Naive B cell (primary cell): ENCODE data around the gene RRAS. TPM values are rescaled to one million over a fixed set of nuclear protein-coding genes. Genes with fewer than 3 reads are reported as not detected.
"Not testable (repeated sequence)": the region's sequence is repeated elsewhere in the genome, so short reads cannot be mapped to it uniquely, and the experiment has no call there.

Experiments
- ATAC-seq, 2 donors: fragments of 150-1000 bp; cut with Tn5 transposase; 2 replicates each; pipeline ENCODE4 v1.10.0; 2021; ENCODE audit warnings: low read depth in 2 of 2, mild to moderate bottlenecking in 2 of 2, moderate library complexity in 2 of 2
- DNase-seq: peaks from one replicate; pipeline ENCODE4 v3.0.0; 2022
- H3K27ac Mint-ChIP-seq, 6 donors: one replicate each; pipeline ENCODE4 v1.8.0; 2020 to 2022; ENCODE audit warnings: mild to moderate bottlenecking in 6 of 6, mixed read lengths in 6 of 6, moderate library complexity in 5 of 6, inconsistent platforms in 2 of 6
- H3K27me3 Mint-ChIP-seq, 3 donors: one replicate each; pipeline ENCODE4 v1.8.0; 2021 to 2022; ENCODE audit warnings: mixed read lengths in 3 of 3, mild to moderate bottlenecking in 1 of 3
- H3K36me3 Mint-ChIP-seq, 2 donors: one replicate each; pipeline ENCODE4 v1.8.0; 2020 to 2022; ENCODE audit warnings: mixed read lengths in 2 of 2, inconsistent platforms in 1 of 2, mild to moderate bottlenecking in 1 of 2
- H3K4me1 Mint-ChIP-seq, 3 donors: one replicate each; pipeline ENCODE4 v1.8.0; 2020 to 2022; ENCODE audit warnings: mixed read lengths in 3 of 3, inconsistent platforms in 1 of 3, mild to moderate bottlenecking in 1 of 3, moderate library complexity in 1 of 3
- H3K4me3 Mint-ChIP-seq, 8 donors: one replicate each; pipeline ENCODE4 v1.8.0; 2020 to 2022; ENCODE audit warnings: mild to moderate bottlenecking in 8 of 8, mixed read lengths in 8 of 8, moderate library complexity in 8 of 8, inconsistent platforms in 2 of 8
- H3K9me3 Mint-ChIP-seq, 7 donors: one replicate each; pipeline ENCODE4 v1.8.0; 2020 to 2022; ENCODE audit warnings: mixed read lengths in 7 of 7, mild to moderate bottlenecking in 5 of 7, inconsistent platforms in 2 of 7, moderate library complexity in 1 of 7
- polyA plus RNA-seq, 6 donors: library from polyadenylated mRNA; unstranded; fragments of 300-500 nt; fragmentation: Illumina TruSeq; gene quantifications; one replicate each; pipeline ENCODE4 v1.2.3, GENCODE V29; 2021; ENCODE audit warnings: low read depth in 6 of 6

Gene RRAS
- polyA plus RNA-seq, 6 donors from 2014 or later: 16.6 to 24.9 (median 19.9) TPM

GRCh38 chr19:49624967-49625910 lies 14.7 kb downstream of the RRAS start:
- no peak overlapping the region for H3K4me3 Mint-ChIP-seq
- H3K9me3 Mint-ChIP-seq: no peaks in the 10 kb centered on the region
- no peaks in the 10 kb centered on the region for H3K27me3 Mint-ChIP-seq
- peak overlapping the region in 1 of 6 donors; percentile 82 for H3K27ac Mint-ChIP-seq
- H3K36me3 Mint-ChIP-seq: no peaks in the 10 kb centered on the region
- ATAC-seq (no peak), DNase-seq (no peak)
- H3K4me1 Mint-ChIP-seq: peaks cover 0 to 5% (median 3%) of the 10 kb centered on the region in 3 donors

DNA sequence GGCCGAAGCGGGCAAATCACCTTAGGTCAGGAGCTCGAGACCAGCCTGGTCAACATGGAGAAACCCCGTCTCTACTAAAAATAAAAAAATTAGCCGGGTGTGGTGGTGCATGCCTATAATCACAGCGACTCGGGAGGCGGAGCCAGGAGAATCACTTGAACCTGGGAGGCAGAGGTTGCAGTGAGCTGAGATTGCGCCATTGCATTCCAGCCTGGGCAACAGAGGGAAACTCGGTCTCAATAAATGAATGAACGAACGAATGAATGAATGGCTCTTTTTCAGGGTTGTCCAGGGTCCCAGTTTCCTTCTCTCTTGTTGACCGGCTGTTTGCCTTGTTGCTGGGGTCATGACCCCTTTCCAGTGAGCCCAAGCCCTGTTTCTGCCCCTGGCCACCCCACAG lies 22.1 kb downstream of the RRAS start:
- H3K4me1 Mint-ChIP-seq: peaks cover 0 to 19% (median 0%) of the 10 kb centered on the region in 3 donors
- H3K9me3 Mint-ChIP-seq, ATAC-seq, DNase-seq, H3K27me3 Mint-ChIP-seq, H3K4me3 Mint-ChIP-seq: not testable (repeated sequence)
- H3K27ac Mint-ChIP-seq: peak overlapping the region in 1 of 6 donors; percentile 27
- peaks cover 0 to 31% of the 10 kb centered on the region in 2 donors for H3K36me3 Mint-ChIP-seq

GRCh38 chr19:49616945-49617344 lies 23.0 kb downstream of the RRAS start:
- no peaks in the 10 kb centered on the region for H3K27me3 Mint-ChIP-seq
- DNase-seq (no peak), ATAC-seq (no peak)
- no peak overlapping the region for H3K4me3 Mint-ChIP-seq
- peaks cover 4 to 23% (median 5%) of the 10 kb centered on the region in 3 donors for H3K4me1 Mint-ChIP-seq
- H3K27ac Mint-ChIP-seq: no peak overlapping the region
- H3K9me3 Mint-ChIP-seq: peaks cover 0 to 6% (median 0%) of the 10 kb centered on the region in 7 donors
- peaks cover 0 to 31% of the 10 kb centered on the region in 2 donors for H3K36me3 Mint-ChIP-seq

GRCh38 chr19:49616532-49616931 lies 23.4 kb downstream of the RRAS start:
- DNase-seq (no peak), ATAC-seq (no peak)
- Mint-ChIP-seq H3K4me3 (no peak overlapping the region), H3K27ac (no peak overlapping the region), H3K36me3 (peaks cover 0 to 31% of the 10 kb centered on the region in 2 donors), H3K9me3 (peaks cover 0 to 6% (median 0%) of the 10 kb centered on the region in 7 donors), H3K27me3 (no peaks in the 10 kb centered on the region), H3K4me1 (peaks cover 4 to 23% (median 5%) of the 10 kb centered on the region in 3 donors)

DNA sequence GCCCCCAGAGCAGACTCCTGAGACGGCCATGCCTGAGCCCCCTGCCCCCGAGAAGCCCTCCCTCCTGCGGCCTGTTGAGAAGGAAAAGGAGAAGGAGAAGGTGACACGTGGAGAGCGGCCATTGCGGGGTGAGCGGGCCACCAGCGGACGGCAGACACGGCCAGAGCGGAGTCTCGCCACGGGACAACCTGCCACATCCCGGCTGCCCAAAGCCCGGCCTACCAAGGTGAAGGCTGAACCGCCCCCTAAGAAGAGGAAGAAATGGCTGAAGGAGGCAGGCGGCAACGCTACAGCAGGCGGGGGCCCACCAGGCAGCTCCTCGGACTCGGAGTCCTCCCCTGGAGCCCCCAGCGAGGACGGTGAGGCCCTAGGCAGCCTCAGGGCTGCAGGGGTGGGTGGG lies 24.1 kb downstream of the RRAS start:
- Mint-ChIP-seq H3K9me3 (peaks cover 0 to 6% (median 0%) of the 10 kb centered on the region in 7 donors), H3K4me3 (no peak overlapping the region), H3K27me3 (no peaks in the 10 kb centered on the region), H3K36me3 (peaks cover 0 to 31% of the 10 kb centered on the region in 2 donors), H3K27ac (no peak overlapping the region), H3K4me1 (peaks cover 4 to 23% (median 5%) of the 10 kb centered on the region in 3 donors)
- ATAC-seq: no peak
- no peak for DNase-seq

- ATAC-seq (no peak), DNase-seq (no peak)
- Mint-ChIP-seq H3K4me3 (no peak overlapping the region), H3K27ac (peak overlapping the region in 5 of 6 donors; percentile 30 to 84 (median 49)), H3K4me1 (peaks cover 4 to 23% (median 5%) of the 10 kb centered on the region in 3 donors), H3K36me3 (peaks cover 0 to 31% of the 10 kb centered on the region in 2 donors), H3K27me3 (no peaks in the 10 kb centered on the region), H3K9me3 (peaks cover 0 to 6% (median 0%) of the 10 kb centered on the region in 7 donors)
Measured at GRCh38 chr19:49614096-49614833, 25.7 kb downstream of the RRAS start.

GRCh38 chr19:49613374-49613773 lies 26.6 kb downstream of the RRAS start:
- H3K27me3 Mint-ChIP-seq: no peaks in the 10 kb centered on the region
- peaks cover 0 to 6% (median 0%) of the 10 kb centered on the region in 7 donors for H3K9me3 Mint-ChIP-seq
- no peak for DNase-seq
- peaks cover 0 to 23% of the 10 kb centered on the region in 2 donors for H3K36me3 Mint-ChIP-seq
- H3K27ac Mint-ChIP-seq: peak overlapping the region in 1 of 6 donors; percentile 41
- peaks cover 4 to 18% (median 5%) of the 10 kb centered on the region in 3 donors for H3K4me1 Mint-ChIP-seq
- no peak for ATAC-seq
- no peak overlapping the region for H3K4me3 Mint-ChIP-seq

DNA sequence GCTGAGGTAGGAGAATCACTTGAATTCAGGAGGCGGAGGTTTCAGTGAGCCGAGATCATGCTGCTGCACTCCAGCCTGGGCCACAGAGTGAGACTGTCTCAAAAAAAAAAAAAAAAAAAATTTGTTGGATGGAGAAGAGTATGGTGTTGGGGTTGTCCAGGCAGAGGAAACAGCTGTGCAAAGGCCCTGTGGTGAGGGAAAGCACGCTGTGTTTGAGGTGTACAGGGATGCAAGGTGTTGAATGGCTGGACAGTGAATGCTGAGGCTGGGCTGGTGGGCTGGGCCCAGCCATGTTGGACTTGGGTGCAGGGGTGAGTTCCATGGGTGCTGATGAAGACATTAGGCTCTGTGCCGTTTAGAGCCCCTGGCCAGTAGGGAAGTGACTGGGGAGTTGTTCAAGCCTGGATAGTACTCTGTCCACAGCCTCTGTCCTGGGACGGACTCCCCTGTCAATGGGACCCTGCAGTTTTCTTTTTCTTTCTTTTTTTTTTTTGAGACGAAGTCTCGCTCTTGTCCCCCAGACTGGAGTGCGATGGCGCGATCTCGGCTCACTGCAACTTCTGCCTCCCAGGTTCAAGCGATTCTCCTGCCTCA lies 30.3 kb downstream of the RRAS start:
- Mint-ChIP-seq H3K27ac (no peak overlapping the region), H3K9me3 (no peaks in the 10 kb centered on the region), H3K4me3 (peak overlapping the region in 1 of 8 donors; percentile 37), H3K36me3 (peaks cover 0 to 8% of the 10 kb centered on the region in 2 donors), H3K27me3 (no peaks in the 10 kb centered on the region), H3K4me1 (peaks cover 4 to 9% (median 5%) of the 10 kb centered on the region in 3 donors)
- ATAC-seq (no peak), DNase-seq (no peak)

- Mint-ChIP-seq H3K4me3 (no peak overlapping the region), H3K36me3 (peaks cover 0 to 6% of the 10 kb centered on the region in 2 donors), H3K27ac (no peak overlapping the region), H3K27me3 (no peaks in the 10 kb centered on the region), H3K9me3 (no peaks in the 10 kb centered on the region), H3K4me1 (peaks cover 5 to 12% (median 10%) of the 10 kb centered on the region in 3 donors)
- no peak for DNase-seq
- no peak for ATAC-seq
Measured at GRCh38 chr19:49605605-49606004, 34.3 kb downstream of the RRAS start.

DNA sequence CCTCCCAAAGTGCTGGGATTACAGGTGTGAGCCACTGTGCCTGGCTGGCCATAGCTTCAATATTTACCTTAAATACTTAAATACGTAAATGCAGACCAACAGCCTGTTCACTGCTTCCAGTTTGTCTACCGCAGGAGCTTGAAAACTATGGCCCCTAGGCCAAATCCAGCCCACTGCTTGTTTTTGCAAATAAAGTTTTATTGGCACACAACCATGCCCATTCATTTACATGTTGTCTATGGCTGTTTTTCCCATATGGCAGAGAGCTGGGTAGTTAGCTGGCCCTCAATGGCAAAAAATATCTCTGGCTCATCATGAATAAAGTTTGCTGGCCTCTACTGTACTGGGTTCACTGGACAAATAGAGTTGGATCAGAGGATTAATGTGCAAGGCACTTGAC lies 37.1 kb downstream of the RRAS start:
- ATAC-seq (no peak), DNase-seq (no peak)
- no peaks in the 10 kb centered on the region for H3K27me3 Mint-ChIP-seq
- peak overlapping the region in 1 of 8 donors; percentile 52 for H3K4me3 Mint-ChIP-seq
- peaks cover 0 to 16% of the 10 kb centered on the region in 2 donors for H3K36me3 Mint-ChIP-seq
- H3K9me3 Mint-ChIP-seq: no peaks in the 10 kb centered on the region
- H3K27ac Mint-ChIP-seq: peak overlapping the region in 1 of 6 donors; percentile 30
- peaks cover 10 to 17% (median 11%) of the 10 kb centered on the region in 3 donors for H3K4me1 Mint-ChIP-seq

DNA sequence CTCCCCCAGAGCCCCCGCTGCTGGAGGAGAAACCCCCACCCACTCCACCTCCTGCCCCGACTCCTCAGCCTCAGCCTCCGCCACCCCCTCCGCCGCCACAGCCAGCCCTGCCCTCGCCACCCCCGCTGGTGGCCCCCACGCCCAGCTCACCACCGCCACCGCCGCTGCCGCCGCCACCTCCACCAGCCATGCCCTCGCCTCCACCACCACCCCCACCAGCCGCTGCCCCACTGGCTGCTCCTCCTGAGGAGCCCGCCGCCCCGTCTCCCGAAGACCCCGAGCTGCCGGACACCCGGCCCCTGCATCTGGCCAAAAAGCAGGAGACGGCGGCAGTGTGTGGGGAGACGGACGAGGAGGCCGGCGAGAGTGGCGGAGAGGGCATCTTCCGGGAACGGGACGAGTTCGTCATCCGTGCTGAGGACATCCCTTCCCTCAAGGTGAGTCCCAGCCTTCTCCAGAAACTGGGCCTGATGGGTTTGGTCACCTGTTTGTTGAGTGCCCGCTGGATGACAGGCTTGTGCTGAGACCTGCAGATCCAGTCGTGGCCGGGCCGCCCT lies 38.4 kb downstream of the RRAS start:
- ATAC-seq (no peak), DNase-seq (no peak)
- H3K4me1 Mint-ChIP-seq: peaks cover 10 to 17% (median 11%) of the 10 kb centered on the region in 3 donors
- H3K9me3 Mint-ChIP-seq: no peaks in the 10 kb centered on the region
- no peaks in the 10 kb centered on the region for H3K27me3 Mint-ChIP-seq
- no peak overlapping the region for H3K4me3 Mint-ChIP-seq
- H3K36me3 Mint-ChIP-seq: peaks cover 0 to 16% of the 10 kb centered on the region in 2 donors
- peak overlapping the region in 1 of 6 donors; percentile 49 for H3K27ac Mint-ChIP-seq

- Mint-ChIP-seq H3K4me3 (no peak overlapping the region), H3K27me3 (no peaks in the 10 kb centered on the region), H3K27ac (peak overlapping the region in 2 of 6 donors; percentile 35 to 53), H3K4me1 (peaks cover 11 to 17% (median 13%) of the 10 kb centered on the region in 3 donors), H3K9me3 (no peaks in the 10 kb centered on the region), H3K36me3 (peaks cover 0 to 18% of the 10 kb centered on the region in 2 donors)
- no peak for DNase-seq
- ATAC-seq: no peak
Measured at GRCh38 chr19:49599378-49600295, 40.3 kb downstream of the RRAS start.
